LNCaP clone FGC (cell line): ENCODE measurements around the gene PKMYT1.

Source experiments
- DNase-seq: peaks from one replicate; pipeline ENCODE4 v3.0.0-alpha.2; 2011; ENCODE audit warnings: low read depth
- H3K4me3 ChIP-seq: 2 replicates; pipeline ENCODE4 v1.5.1; 2011; ENCODE audit warnings: mild to moderate bottlenecking, low read depth, low read length, control low read depth
- TF ChIP-seq, protein P1 (sequence below): IDR thresholded peaks from 2 replicates; pipeline ENCODE4 v1.5.1; 2012; ENCODE audit warnings: mild to moderate bottlenecking; ENCODE audit not compliant: control insufficient read depth, insufficient read depth; ENCODE audit errors: extremely low read depth

The PKMYT1 gene

DNA sequence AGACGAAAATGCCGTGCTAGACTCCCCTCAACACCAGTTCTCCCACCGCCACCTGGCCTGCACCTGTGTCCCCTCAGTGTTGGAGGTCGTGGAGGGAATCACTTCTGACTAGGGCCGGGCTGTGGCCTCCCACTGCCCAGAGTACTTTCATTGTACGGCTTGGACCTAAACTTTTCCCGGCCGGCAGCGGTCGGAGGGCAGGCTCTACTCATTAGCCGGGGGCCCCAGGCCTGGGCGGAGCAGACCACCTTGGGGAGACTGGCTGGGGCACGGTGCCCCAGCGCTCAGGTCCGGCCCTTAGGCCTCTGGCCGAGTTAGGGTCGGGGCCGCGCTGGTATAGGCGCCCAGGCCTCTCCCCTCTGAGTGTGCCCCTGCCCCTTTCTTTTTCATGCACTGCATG is 37.1 kb upstream of the PKMYT1 start:
- DNase-seq, result no peak
- TF ChIP-seq, protein P1, sequence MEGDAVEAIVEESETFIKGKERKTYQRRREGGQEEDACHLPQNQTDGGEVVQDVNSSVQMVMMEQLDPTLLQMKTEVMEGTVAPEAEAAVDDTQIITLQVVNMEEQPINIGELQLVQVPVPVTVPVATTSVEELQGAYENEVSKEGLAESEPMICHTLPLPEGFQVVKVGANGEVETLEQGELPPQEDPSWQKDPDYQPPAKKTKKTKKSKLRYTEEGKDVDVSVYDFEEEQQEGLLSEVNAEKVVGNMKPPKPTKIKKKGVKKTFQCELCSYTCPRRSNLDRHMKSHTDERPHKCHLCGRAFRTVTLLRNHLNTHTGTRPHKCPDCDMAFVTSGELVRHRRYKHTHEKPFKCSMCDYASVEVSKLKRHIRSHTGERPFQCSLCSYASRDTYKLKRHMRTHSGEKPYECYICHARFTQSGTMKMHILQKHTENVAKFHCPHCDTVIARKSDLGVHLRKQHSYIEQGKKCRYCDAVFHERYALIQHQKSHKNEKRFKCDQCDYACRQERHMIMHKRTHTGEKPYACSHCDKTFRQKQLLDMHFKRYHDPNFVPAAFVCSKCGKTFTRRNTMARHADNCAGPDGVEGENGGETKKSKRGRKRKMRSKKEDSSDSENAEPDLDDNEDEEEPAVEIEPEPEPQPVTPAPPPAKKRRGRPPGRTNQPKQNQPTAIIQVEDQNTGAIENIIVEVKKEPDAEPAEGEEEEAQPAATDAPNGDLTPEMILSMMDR, result no peak
- no peak overlapping the region for H3K4me3 ChIP-seq

DNA sequence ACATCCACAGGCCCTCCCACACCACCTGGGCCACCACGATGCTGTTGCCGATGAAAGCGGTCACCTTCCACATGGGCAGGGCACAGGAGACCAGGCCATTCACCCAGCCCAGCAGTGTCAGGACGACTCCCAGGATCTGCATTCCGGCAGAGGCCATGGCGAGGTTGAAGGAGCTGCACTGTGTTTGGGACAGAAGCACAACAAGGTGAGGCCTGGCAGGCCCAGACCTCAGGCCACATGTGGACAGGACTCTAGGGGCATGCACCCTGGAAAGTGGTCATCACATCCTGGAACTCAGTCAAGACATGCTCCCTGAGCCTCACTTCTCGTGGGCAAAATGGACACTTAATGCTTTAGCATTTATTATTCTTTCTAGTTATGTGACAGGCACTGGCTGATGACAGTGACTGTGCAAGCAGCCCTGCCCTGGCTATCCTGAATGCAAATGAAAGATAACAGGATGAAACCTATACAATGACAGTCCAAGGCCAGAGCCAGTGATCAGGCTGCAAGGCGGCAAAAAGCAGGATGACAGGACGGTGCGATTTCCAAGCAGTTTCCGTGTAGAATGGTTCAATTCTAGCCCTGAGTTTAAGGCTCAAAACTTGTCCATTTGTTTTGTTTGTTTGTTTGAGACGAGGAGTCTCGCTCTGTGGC is 35.7 kb upstream of the PKMYT1 start:
- DNase-seq, result no peak
- no peak overlapping the region for H3K4me3 ChIP-seq
- TF ChIP-seq, protein P1, result no peak

GRCh38 chr16:3014971-3015370 is 34.7 kb upstream of the PKMYT1 start:
- TF ChIP-seq, protein P1, result no peak
- no peak for DNase-seq
- H3K4me3 ChIP-seq, result no peak overlapping the region

- H3K4me3 ChIP-seq, result no peak overlapping the region
- no peak for DNase-seq
- TF ChIP-seq, protein P1, result no peak
Observed at GRCh38 chr16:3013998-3014690, 33.9 kb upstream of the PKMYT1 start.

DNA sequence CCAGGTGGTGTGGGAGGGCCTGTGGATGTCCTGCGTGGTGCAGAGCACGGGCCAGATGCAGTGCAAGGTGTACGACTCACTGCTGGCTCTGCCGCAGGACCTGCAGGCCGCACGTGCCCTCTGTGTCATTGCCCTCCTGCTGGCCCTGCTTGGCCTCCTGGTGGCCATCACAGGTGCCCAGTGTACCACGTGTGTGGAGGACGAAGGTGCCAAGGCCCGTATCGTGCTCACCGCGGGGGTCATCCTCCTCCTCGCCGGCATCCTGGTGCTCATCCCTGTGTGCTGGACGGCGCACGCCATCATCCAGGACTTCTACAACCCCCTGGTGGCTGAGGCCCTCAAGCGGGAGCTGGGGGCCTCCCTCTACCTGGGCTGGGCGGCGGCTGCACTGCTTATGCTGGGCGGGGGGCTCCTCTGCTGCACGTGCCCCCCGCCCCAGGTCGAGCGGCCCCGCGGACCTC is 33.3 kb upstream of the PKMYT1 start:
- TF ChIP-seq, protein P1, result no peak
- H3K4me3 ChIP-seq, result no peak overlapping the region
- DNase-seq, result no peak

GRCh38 chr16:3012828-3013420 is 32.7 kb upstream of the PKMYT1 start, which contains the start of gene CLDN9:
TSS of gene CLDN9 (plus strand) at chr16:3012923. CDS start at chr16:3013363, 440 bp downstream.
- no peak within 1 kb of the TSS for H3K4me3 ChIP-seq
- TF ChIP-seq, protein P1, result no peak
- DNase-seq, result no peak

GRCh38 chr16:3012246-3012645 is 32.0 kb upstream of the PKMYT1 start:
- no peak overlapping the region for H3K4me3 ChIP-seq

More at GRCh38 chr16:3012246-3012645, 32.0 kb upstream of the PKMYT1 start:
- no peak for DNase-seq
- TF ChIP-seq, protein P1, result no peak
